ENCODE data around the gene PPP6R3.

Gene PPP6R3

GRCh38 chr11:68663482-68664010 is 203.0 kb downstream of the PPP6R3 start:
- H3K9ac ChIP-seq: no peak overlapping the region
- H3K79me2 ChIP-seq (ENCODE audit: insufficient read depth, low read depth): no peaks in the 10 kb centered on the region
- no peak overlapping the region for H2AFZ ChIP-seq (ENCODE audit: low read depth)
- H3K4me3 ChIP-seq (IDR thresholded peaks at IDR 0.05; ENCODE audit: insufficient read depth, low read depth, low read length): no peak overlapping the region
- no peaks in the 10 kb centered on the region for H4K20me1 ChIP-seq (ENCODE audit: insufficient read depth)
- TF ChIP-seq, protein P1, sequence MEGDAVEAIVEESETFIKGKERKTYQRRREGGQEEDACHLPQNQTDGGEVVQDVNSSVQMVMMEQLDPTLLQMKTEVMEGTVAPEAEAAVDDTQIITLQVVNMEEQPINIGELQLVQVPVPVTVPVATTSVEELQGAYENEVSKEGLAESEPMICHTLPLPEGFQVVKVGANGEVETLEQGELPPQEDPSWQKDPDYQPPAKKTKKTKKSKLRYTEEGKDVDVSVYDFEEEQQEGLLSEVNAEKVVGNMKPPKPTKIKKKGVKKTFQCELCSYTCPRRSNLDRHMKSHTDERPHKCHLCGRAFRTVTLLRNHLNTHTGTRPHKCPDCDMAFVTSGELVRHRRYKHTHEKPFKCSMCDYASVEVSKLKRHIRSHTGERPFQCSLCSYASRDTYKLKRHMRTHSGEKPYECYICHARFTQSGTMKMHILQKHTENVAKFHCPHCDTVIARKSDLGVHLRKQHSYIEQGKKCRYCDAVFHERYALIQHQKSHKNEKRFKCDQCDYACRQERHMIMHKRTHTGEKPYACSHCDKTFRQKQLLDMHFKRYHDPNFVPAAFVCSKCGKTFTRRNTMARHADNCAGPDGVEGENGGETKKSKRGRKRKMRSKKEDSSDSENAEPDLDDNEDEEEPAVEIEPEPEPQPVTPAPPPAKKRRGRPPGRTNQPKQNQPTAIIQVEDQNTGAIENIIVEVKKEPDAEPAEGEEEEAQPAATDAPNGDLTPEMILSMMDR (conservative IDR thresholded peaks at IDR 0.05; ENCODE audit: low read depth, low read length): no peak
- H3K4me1 ChIP-seq (ENCODE audit: low read depth, poor library complexity, severe bottlenecking): no peaks in the 10 kb centered on the region
- H3K27me3 ChIP-seq (ENCODE audit: insufficient read depth, low read depth): peaks cover 20% of the 10 kb centered on the region; the same call in 1 of the 2 replicates
- no peak overlapping the region for H3K4me2 ChIP-seq
- H3K27ac ChIP-seq: no peak overlapping the region
- no peaks in the 10 kb centered on the region for H3K36me3 ChIP-seq (ENCODE audit: insufficient read depth)

- Histone ChIP-seq H3K79me2 (ENCODE audit: insufficient read depth, low read depth) (no peaks in the 10 kb centered on the region), H3K27ac (no peak overlapping the region), H3K27me3 (ENCODE audit: insufficient read depth, low read depth) (peaks cover 14% of the 10 kb centered on the region; the same call in 1 of the 2 replicates), H3K9ac (no peak overlapping the region), H4K20me1 (ENCODE audit: insufficient read depth) (no peaks in the 10 kb centered on the region), H2AFZ (ENCODE audit: low read depth) (no peak overlapping the region), H3K4me2 (no peak overlapping the region), H3K4me3 (IDR thresholded peaks at IDR 0.05; ENCODE audit: insufficient read depth, low read depth, low read length) (no peak overlapping the region), H3K36me3 (ENCODE audit: insufficient read depth) (no peaks in the 10 kb centered on the region), H3K4me1 (ENCODE audit: low read depth, poor library complexity, severe bottlenecking) (no peaks in the 10 kb centered on the region)
- TF ChIP-seq, protein P1 (conservative IDR thresholded peaks at IDR 0.05; ENCODE audit: low read depth, low read length): no peak
These were observed 203.6 kb downstream of the PPP6R3 start for GRCh38 chr11:68664141-68664540.

DNA sequence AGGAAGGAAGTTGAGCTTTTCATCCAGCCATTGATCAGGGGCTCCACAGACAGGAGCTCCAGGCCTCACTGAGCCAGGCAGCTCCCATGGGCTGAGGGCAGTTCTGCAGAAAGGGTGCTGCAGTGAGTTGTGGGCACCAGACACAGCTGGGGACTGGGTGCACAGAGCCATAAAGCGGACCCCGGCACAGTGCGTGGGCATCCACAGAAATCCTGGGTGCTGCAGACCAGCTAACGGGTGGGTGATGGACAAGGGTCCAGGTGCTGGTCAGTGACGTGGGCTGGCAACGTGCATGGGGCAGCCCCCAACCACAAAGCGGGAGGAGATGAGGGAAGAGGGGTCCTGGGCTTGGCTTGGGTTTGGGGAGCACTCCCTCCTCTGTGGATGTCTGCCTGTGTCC is 204.4 kb downstream of the PPP6R3 start:
- H3K27ac ChIP-seq: no peak overlapping the region
- H3K9ac ChIP-seq: no peak overlapping the region
- no peaks in the 10 kb centered on the region for H3K4me1 ChIP-seq (ENCODE audit: low read depth, poor library complexity, severe bottlenecking)
- H3K36me3 ChIP-seq (ENCODE audit: insufficient read depth): no peaks in the 10 kb centered on the region
- H3K4me2 ChIP-seq: no peak overlapping the region
- no peaks in the 10 kb centered on the region for H3K79me2 ChIP-seq (ENCODE audit: insufficient read depth, low read depth)
- no peak overlapping the region for H3K4me3 ChIP-seq (IDR thresholded peaks at IDR 0.05; ENCODE audit: insufficient read depth, low read depth, low read length)
- TF ChIP-seq, protein P1 (conservative IDR thresholded peaks at IDR 0.05; ENCODE audit: low read depth, low read length): no peak
- peaks cover 13% of the 10 kb centered on the region; the same call in 1 of the 2 replicates for H3K27me3 ChIP-seq (ENCODE audit: insufficient read depth, low read depth)
- no peaks in the 10 kb centered on the region for H4K20me1 ChIP-seq (ENCODE audit: insufficient read depth)
- no peak overlapping the region for H2AFZ ChIP-seq (ENCODE audit: low read depth)

Measured in KMS-11 (cell line).